HepG2 (cell line): Measurements from ENCODE around the gene DNPH1. TPM values are rescaled to one million over a fixed set of nuclear protein-coding genes. Genes with fewer than 3 reads are reported as not detected.
A peak's percentile ranks its signal among the peaks of the same experiment; 100 is the strongest.

Source experiments
- AKNA ChIP-seq: sonication (generic); formaldehyde crosslinking; IDR thresholded peaks from 2 replicates; pipeline ENCODE4 v1.4.0; 2020; ENCODE audit warnings: missing genetic modification reagents, borderline replicate concordance
- ARID5B ChIP-seq: IDR thresholded peaks from 2 replicates; pipeline ENCODE4 v1.4.0; 2020; ENCODE audit warnings: mild to moderate bottlenecking, missing genetic modification reagents
- CBX5 ChIP-seq: sonication (generic); formaldehyde crosslinking; IDR thresholded peaks from 2 replicates; pipeline ENCODE4 v1.4.0; 2020; ENCODE audit warnings: missing genetic modification reagents, borderline replicate concordance
- DMAP1 ChIP-seq: IDR thresholded peaks from 2 replicates; pipeline ENCODE4 v1.6.1; 2016
- ETV6 ChIP-seq: sonication (generic); formaldehyde crosslinking; conservative IDR thresholded peaks from 2 replicates; pipeline ENCODE4 v1.4.0; 2020; ENCODE audit warnings: missing genetic modification reagents
- JUND ChIP-seq: sonication (generic); formaldehyde crosslinking; IDR thresholded peaks from 2 replicates; pipeline ENCODE4 v1.8.0; 2022; ENCODE audit warnings: mild to moderate bottlenecking, missing genetic modification reagents
- KMT2B ChIP-seq: IDR thresholded peaks from 2 replicates; pipeline ENCODE4 v1.6.1; 2016; ENCODE audit warnings: missing genetic modification reagents, missing compliant biosample characterization
- RNF219 ChIP-seq: sonication (generic); formaldehyde crosslinking; IDR thresholded peaks from 2 replicates; pipeline ENCODE4 v1.5.0; 2020; ENCODE audit warnings: mild to moderate bottlenecking, missing genetic modification reagents
- SIX4 ChIP-seq: sonication (generic); formaldehyde crosslinking; IDR thresholded peaks from 2 replicates; pipeline ENCODE4 v1.4.0; 2020; ENCODE audit warnings: missing genetic modification reagents
- SNAI1 ChIP-seq: sonication (generic); formaldehyde crosslinking; IDR thresholded peaks from 2 replicates; pipeline ENCODE4 v1.5.0; 2020; ENCODE audit warnings: mild to moderate bottlenecking, missing genetic modification reagents, borderline replicate concordance
- SRSF1 ChIP-seq: fragments of 200-400 bp; formaldehyde crosslinking; optimal IDR thresholded peaks from 2 replicates; pipeline ENCODE3; 2017; ENCODE audit warnings: mild to moderate bottlenecking, low read depth, low read length, moderate library complexity
- SRY ChIP-seq: sonication (generic); formaldehyde crosslinking; IDR thresholded peaks from 2 replicates; pipeline ENCODE4 v1.8.0; 2022; ENCODE audit warnings: mild to moderate bottlenecking, missing genetic modification reagents
- TARDBP ChIP-seq: sonication (generic); formaldehyde crosslinking; IDR thresholded peaks from 2 replicates; pipeline ENCODE4 v1.8.0; 2022; ENCODE audit warnings: mild to moderate bottlenecking, missing genetic modification reagents
- TP53 ChIP-seq: sonication (generic); formaldehyde crosslinking; conservative IDR thresholded peaks from 2 replicates; pipeline ENCODE4 v1.4.0; 2020; ENCODE audit warnings: missing genetic modification reagents
- ZKSCAN8 ChIP-seq: IDR thresholded peaks from 2 replicates; pipeline ENCODE4 v1.6.1; 2016; ENCODE audit warnings: borderline replicate concordance, missing genetic modification reagents, missing compliant biosample characterization
- ZNF256 ChIP-seq: sonication (generic); formaldehyde crosslinking; conservative IDR thresholded peaks from 2 replicates; pipeline ENCODE4 v1.4.0; 2020; ENCODE audit warnings: missing genetic modification reagents
- ZNF280B ChIP-seq: sonication (generic); formaldehyde crosslinking; IDR thresholded peaks from 2 replicates; pipeline ENCODE4 v1.5.0; 2020; ENCODE audit warnings: missing genetic modification reagents, mild to moderate bottlenecking, borderline replicate concordance
- polyA plus RNA-seq, 8 experiments: library from polyadenylated mRNA; depleted of rRNA in 3 of 8; stranded (reverse) in 7 of 8; unstranded in 1 of 8; fragments of >200 nt; fragmentation: Illumina TruSeq in 4 of 8; extraction: Trizol in 4 of 8; gene quantifications; 2 replicates each; pipeline versions ENCODE4 v1.2.1 to v1.2.3, GENCODE V29; 2011 to 2016; ENCODE audit warnings: low read depth in 4 of 8, missing spikeins in 1 of 8, mixed read lengths in 1 of 8; ENCODE audit not compliant: insufficient read depth in 1 of 8
- total RNA-seq, 5 experiments: library from RNA; depleted of rRNA; stranded (reverse); fragments of >200 nt; fragmentation: Illumina TruSeq; extraction: Trizol; gene quantifications; 2 replicates each; pipeline ENCODE4 v1.2.3, GENCODE V29; 2016; ENCODE audit warnings: low read depth in 1 of 5

The DNPH1 gene
- total and polyA plus RNA-seq, 2 of the 13 experiments (the other 11 are each of a cell fraction or from before 2014, with no cell fraction given), result 56.5 to 75.1 TPM

- no peak; the same call in 1 of the 2 replicates for TF ChIP-seq ZNF280B (CRISPR knock-in tag)
- no peak for TF ChIP-seq TP53 (CRISPR knock-in tag)
- peak; percentile 27 for TF ChIP-seq SRY (CRISPR knock-in tag)
- no peak for TF ChIP-seq JUND
- TF ChIP-seq SIX4 (CRISPR knock-in tag), result no peak
- TF ChIP-seq KMT2B, result no peak
- no peak for TF ChIP-seq ZNF256 (CRISPR knock-in tag)
- TF ChIP-seq DMAP1 (CRISPR knock-in tag), result peak; percentile 65; the same call in 1 of the 2 replicates
- no peak for TF ChIP-seq SRSF1
- peak; percentile 85; the same call in 1 of the 2 replicates for TF ChIP-seq TARDBP
- peak; percentile 73 for TF ChIP-seq ARID5B (CRISPR knock-in tag)
- TF ChIP-seq AKNA (CRISPR knock-in tag), result no peak
- TF ChIP-seq ZKSCAN8 (CRISPR knock-in tag), result peak; percentile 66; the same call in 1 of the 2 replicates
- TF ChIP-seq CBX5 (CRISPR knock-in tag), result peak; percentile 77
- no peak for TF ChIP-seq RNF219 (CRISPR knock-in tag)
- no peak for TF ChIP-seq SNAI1 (CRISPR knock-in tag)
- peak; percentile 36; the same call in 1 of the 2 replicates for TF ChIP-seq ETV6 (CRISPR knock-in tag)
Observed at GRCh38 chr6:43276577-43277305, 47.5 kb upstream of the DNPH1 start (continued).
